NB4 (cell line): ENCODE results near the gene IGFL4.

Source experiments
- CTCF ChIP-seq: IDR thresholded peaks from one replicate; pipeline ENCODE4 v1.5.1; 2012; ENCODE audit warnings: low read depth, low read length
- MYC ChIP-seq: IDR thresholded peaks from 2 replicates; pipeline ENCODE4 v1.6.1; 2011; ENCODE audit warnings: low read depth, low read length
- POLR2A ChIP-seq: IDR thresholded peaks from 2 replicates; pipeline ENCODE4 v1.6.1; 2011; ENCODE audit warnings: mild to moderate bottlenecking; ENCODE audit not compliant: insufficient read length; ENCODE audit errors: extremely low read depth

DNA sequence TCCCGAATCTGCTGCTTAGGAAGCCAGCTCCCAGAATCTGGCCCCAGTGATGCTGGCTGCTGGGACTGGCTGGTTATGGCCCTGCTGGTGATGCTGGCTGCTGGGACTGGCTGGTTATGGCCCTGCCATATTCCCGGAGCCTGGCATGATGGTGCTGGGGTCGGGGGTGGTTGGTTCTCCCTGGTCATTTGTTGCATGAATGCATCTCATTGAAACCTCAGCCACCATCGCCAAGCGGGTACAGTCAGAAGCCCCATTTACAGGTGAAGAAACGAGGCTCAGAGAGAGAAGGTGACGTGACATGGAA lies 20.0 kb downstream of the IGFL4 start:
- TF ChIP-seq CTCF = no peak
- TF ChIP-seq POLR2A = no peak
- TF ChIP-seq MYC = no peak
